ENCODE data around the gene PTPRT.

DNA sequence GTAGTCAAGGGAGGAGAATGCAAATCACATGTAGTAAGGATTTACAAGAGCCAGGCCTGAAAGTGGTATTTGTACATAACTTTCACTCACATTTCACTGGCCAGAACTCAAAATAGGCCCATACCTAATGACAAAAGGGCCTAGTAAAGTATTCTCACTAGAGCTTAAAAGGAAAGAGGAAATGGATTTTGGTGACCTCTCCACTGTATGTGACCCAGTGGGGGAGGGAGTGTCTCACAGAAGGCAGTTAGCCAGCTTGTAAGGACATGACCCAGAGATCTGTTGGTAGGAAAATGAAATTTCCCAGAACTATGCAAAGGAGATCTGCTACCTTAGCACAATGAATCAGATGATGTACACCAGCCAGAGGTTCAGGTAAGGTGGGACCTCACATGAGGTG, 124.4 kb downstream of the PTPRT start:
- TF ChIP-seq MXI1 (IDR thresholded peaks at IDR 0.05; ENCODE audit: borderline replicate concordance, low read depth, low read length) (no peak), SNAPC5 (CRISPR knock-in tag; IDR thresholded peaks at IDR 0.05; ENCODE audit: borderline replicate concordance) (no peak), NR2C2 (CRISPR knock-in tag; IDR thresholded peaks at IDR 0.05; ENCODE audit: borderline replicate concordance) (no peak), ZNF280B (CRISPR knock-in tag; IDR thresholded peaks at IDR 0.05; ENCODE audit: borderline replicate concordance) (no peak), ZZZ3 (CRISPR knock-in tag; IDR thresholded peaks at IDR 0.05; ENCODE audit: borderline replicate concordance) (no peak), CTCF (CRISPR knock-in tag; IDR thresholded peaks at IDR 0.05) (no peak), ZNF44 (CRISPR knock-in tag; IDR thresholded peaks at IDR 0.05) (no peak)
